Panc1 (cell line): ENCODE measurements around the gene TOLLIP. TPM values are rescaled to one million over a fixed set of nuclear protein-coding genes. Genes with fewer than 3 reads are reported as not detected.

Experiments used
- ATAC-seq: fragments of 200-7000 bp; cut with Tn5 transposase; 2 replicates; pipeline ENCODE4 v1.9.1; 2020; ENCODE audit warnings: mild to moderate bottlenecking, moderate library complexity
- BruUV-seq: library from RNA; stranded (reverse); fragments of 400-500 nt; replicated peaks from 2 replicates; lab custom pipeline; 2021; lab: Mats Ljungman, UMichigan
- CTCF ChIA-PET: fragments of 300-600 bp; sonication (Branson Sonifier 250); formaldehyde crosslinking; loops from one replicate; lab custom pipeline; 2022; ENCODE audit warnings: antibody characterized with exemption; lab: Charles Lee
- POLR2A ChIA-PET: fragments of 300-600 bp; sonication (Branson Sonifier 250); formaldehyde crosslinking; loops from one replicate; lab custom pipeline; 2022; ENCODE audit warnings: antibody characterized with exemption; lab: Charles Lee
- DNase-seq: peaks from one replicate; pipeline ENCODE4 v3.0.0-alpha.2; 2010; ENCODE audit warnings: low read depth, low spot score
- H3K27ac ChIP-seq: 2 replicates; pipeline ENCODE4 v1.5.1; 2011; ENCODE audit warnings: mild to moderate bottlenecking, low read length, inconsistent platforms
- H3K27me3 ChIP-seq: fragments of 200-500 bp; sonication (Bioruptor generic); 2 replicates; pipeline ENCODE4 v1.6.0; 2014; ENCODE audit warnings: low read length, inconsistent platforms; ENCODE audit not compliant: control insufficient read depth, insufficient read depth
- H3K36me3 ChIP-seq: fragments of 200-500 bp; sonication (Bioruptor generic); 2 replicates; pipeline ENCODE4 v1.5.1; 2014; ENCODE audit warnings: inconsistent platforms, mild to moderate bottlenecking, low read length, moderate library complexity; ENCODE audit not compliant: control insufficient read depth, insufficient read depth
- H3K4me1 ChIP-seq: 2 replicates; pipeline ENCODE4 v1.5.1; 2011; ENCODE audit warnings: inconsistent platforms, mild to moderate bottlenecking, low read length, moderate library complexity; ENCODE audit not compliant: control insufficient read depth, insufficient read depth
- H3K4me3 ChIP-seq, 2 experiments: 2 replicates each; pipeline ENCODE4 v1.5.1; 2011 to 2012; ENCODE audit warnings: low read depth in 2 of 2, low read length in 2 of 2, mild to moderate bottlenecking in 2 of 2, inconsistent platforms in 1 of 2, moderate library complexity in 1 of 2
- H3K9me3 ChIP-seq: fragments of 200-500 bp; sonication (Bioruptor generic); 2 replicates; pipeline ENCODE4 v1.5.1; 2014; ENCODE audit warnings: low read depth, mild to moderate bottlenecking, inconsistent platforms, low read length, moderate library complexity; ENCODE audit not compliant: control insufficient read depth, insufficient read depth
- POLR2AphosphoS5 ChIP-seq: IDR thresholded peaks from 2 replicates; pipeline ENCODE4 v1.6.1; 2012; ENCODE audit warnings: mild to moderate bottlenecking, low read depth, low read length, moderate library complexity
- SIN3A ChIP-seq: IDR thresholded peaks from 2 replicates; pipeline ENCODE4 v1.6.1; 2012; ENCODE audit warnings: low read depth, mild to moderate bottlenecking, low read length, moderate library complexity, borderline replicate concordance; ENCODE audit not compliant: insufficient read depth
- TCF7L2 ChIP-seq: IDR thresholded peaks from 2 replicates; pipeline ENCODE4 v1.6.1; 2011; ENCODE audit warnings: mild to moderate bottlenecking, low read depth, low read length, inconsistent platforms
- in situ Hi-C: cut with HindIII; loops from 2 replicates; pipeline ENCODE4 v1.10.0; 2016; ENCODE audit warnings: low sequenced_read_pairs, low pct_unique_long_range_greater_than_20kb
- intact Hi-C: fragments of 100-400 bp; cut with micrococcal nuclease; formaldehyde crosslinking; loops from one replicate; pipeline ENCODE4 v1.10.0; 2022; ENCODE audit not compliant: unreplicated experiment
- total RNA-seq: library from RNA; stranded (reverse); gene quantifications from one replicate; pipeline ENCODE4 v1.2.1, GENCODE V29; 2021; ENCODE audit not compliant: unreplicated experiment
- TF ChIP-seq, protein P1 (sequence below): fragments of 450-650 bp; IDR thresholded peaks from 2 replicates; pipeline ENCODE4 v1.5.1; 2017; ENCODE audit warnings: mild to moderate bottlenecking
- TF ChIP-seq, protein P2 (sequence below), 2 experiments: IDR thresholded peaks; 2 replicates each; pipeline ENCODE4 v1.6.1; 2011 to 2012; ENCODE audit warnings: low read depth in 2 of 2, control low read depth in 1 of 2, low read length in 1 of 2, mild to moderate bottlenecking in 1 of 2, moderate library complexity in 1 of 2; ENCODE audit not compliant: insufficient read depth in 1 of 2

Gene TOLLIP
- total RNA-seq, 1 experiment from 2014 or later = 141 TPM

DNA sequence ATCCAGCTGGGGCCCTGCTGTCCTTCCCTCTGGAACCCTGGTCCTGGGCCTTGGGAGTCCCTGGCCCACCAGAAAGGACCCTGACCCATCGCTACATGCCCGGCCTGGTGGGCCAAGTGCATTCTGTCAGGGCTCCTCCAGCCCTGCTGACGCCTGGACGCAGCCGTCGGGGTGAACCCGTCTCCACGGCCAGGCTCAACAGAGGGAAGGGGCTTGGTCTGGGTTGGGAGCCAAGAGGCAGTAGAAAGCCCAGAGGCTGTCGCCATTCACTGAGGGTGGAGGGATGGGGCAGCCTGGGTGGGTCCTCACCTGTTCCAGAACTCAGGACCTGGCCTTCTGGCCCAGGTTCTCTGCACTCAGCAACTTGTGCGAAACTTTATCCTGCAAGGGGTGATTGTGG, 39.0 kb downstream of the TOLLIP start:
- CTCF ChIA-PET = interaction anchor here (0.7 kb wide), 1 partner anchor 43 kb away, joined by 3 read pairs; no protein-coding TSS in a partner anchor
- Histone ChIP-seq H3K27ac (no peak overlapping the region), H3K27me3 (no peaks in the 10 kb centered on the region), H3K4me3 (no peak overlapping the region), H3K4me1 (no peaks in the 10 kb centered on the region), H3K36me3 (peaks cover 7% of the 10 kb centered on the region), H3K9me3 (no peaks in the 10 kb centered on the region)
- intact Hi-C loops (no loop called here), in situ Hi-C loops (no loop called here)
- POLR2A ChIA-PET = no interaction called here
- DNase-seq (no peak), ATAC-seq (peak; percentile 6; the same call in 1 of the 2 replicates)
- no TSS peak for BruUV-seq
- TF ChIP-seq, protein P1, sequence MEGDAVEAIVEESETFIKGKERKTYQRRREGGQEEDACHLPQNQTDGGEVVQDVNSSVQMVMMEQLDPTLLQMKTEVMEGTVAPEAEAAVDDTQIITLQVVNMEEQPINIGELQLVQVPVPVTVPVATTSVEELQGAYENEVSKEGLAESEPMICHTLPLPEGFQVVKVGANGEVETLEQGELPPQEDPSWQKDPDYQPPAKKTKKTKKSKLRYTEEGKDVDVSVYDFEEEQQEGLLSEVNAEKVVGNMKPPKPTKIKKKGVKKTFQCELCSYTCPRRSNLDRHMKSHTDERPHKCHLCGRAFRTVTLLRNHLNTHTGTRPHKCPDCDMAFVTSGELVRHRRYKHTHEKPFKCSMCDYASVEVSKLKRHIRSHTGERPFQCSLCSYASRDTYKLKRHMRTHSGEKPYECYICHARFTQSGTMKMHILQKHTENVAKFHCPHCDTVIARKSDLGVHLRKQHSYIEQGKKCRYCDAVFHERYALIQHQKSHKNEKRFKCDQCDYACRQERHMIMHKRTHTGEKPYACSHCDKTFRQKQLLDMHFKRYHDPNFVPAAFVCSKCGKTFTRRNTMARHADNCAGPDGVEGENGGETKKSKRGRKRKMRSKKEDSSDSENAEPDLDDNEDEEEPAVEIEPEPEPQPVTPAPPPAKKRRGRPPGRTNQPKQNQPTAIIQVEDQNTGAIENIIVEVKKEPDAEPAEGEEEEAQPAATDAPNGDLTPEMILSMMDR = no peak
- TF ChIP-seq, protein P2, sequence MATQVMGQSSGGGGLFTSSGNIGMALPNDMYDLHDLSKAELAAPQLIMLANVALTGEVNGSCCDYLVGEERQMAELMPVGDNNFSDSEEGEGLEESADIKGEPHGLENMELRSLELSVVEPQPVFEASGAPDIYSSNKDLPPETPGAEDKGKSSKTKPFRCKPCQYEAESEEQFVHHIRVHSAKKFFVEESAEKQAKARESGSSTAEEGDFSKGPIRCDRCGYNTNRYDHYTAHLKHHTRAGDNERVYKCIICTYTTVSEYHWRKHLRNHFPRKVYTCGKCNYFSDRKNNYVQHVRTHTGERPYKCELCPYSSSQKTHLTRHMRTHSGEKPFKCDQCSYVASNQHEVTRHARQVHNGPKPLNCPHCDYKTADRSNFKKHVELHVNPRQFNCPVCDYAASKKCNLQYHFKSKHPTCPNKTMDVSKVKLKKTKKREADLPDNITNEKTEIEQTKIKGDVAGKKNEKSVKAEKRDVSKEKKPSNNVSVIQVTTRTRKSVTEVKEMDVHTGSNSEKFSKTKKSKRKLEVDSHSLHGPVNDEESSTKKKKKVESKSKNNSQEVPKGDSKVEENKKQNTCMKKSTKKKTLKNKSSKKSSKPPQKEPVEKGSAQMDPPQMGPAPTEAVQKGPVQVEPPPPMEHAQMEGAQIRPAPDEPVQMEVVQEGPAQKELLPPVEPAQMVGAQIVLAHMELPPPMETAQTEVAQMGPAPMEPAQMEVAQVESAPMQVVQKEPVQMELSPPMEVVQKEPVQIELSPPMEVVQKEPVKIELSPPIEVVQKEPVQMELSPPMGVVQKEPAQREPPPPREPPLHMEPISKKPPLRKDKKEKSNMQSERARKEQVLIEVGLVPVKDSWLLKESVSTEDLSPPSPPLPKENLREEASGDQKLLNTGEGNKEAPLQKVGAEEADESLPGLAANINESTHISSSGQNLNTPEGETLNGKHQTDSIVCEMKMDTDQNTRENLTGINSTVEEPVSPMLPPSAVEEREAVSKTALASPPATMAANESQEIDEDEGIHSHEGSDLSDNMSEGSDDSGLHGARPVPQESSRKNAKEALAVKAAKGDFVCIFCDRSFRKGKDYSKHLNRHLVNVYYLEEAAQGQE (IDR thresholded peaks at IDR 0.05; ENCODE audit: insufficient read depth in 1 of 2, low read depth in 2 of 2, low read length in 1 of 2) = no peak
- no peak for TF ChIP-seq TCF7L2
- no peak for TF ChIP-seq SIN3A
- TF ChIP-seq POLR2AphosphoS5 = no peak; the same call in 1 of the 2 replicates

DNA sequence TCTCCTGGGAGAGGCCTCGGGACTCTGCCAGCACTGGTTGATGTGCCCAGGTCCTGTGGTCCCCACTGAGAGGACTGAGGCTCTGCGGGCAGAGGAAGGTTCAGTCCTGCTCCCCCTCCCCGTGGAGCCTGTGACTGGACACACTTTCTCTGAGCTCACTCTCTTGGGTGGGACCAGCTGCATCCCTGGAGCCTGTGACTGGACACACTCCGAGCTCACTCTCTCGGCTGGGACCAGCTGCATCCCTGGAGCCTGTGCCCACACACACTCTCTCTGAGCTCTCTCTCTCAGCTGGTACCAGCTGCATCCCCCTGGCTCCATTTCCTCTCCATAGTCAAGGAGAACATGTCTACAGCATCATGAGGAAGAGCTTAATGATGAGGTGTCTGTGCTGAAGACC, 39.5 kb downstream of the TOLLIP start:
- Histone ChIP-seq H3K4me1 (no peaks in the 10 kb centered on the region), H3K9me3 (no peaks in the 10 kb centered on the region), H3K36me3 (peaks cover 4% of the 10 kb centered on the region), H3K4me3 (no peak overlapping the region), H3K27ac (no peak overlapping the region), H3K27me3 (no peaks in the 10 kb centered on the region)
- peak; percentile 55 for ATAC-seq
- TF ChIP-seq, protein P1 = no peak
- no TSS peak for BruUV-seq
- CTCF ChIA-PET = interaction anchor here (0.7 to 1.0 kb wide), 2 partner anchors 43 to 305 kb away, joined by 3 read pairs; no protein-coding TSS in a partner anchor
- intact Hi-C loops (no loop called here), in situ Hi-C loops (no loop called here)
- no peak for DNase-seq
- POLR2A ChIA-PET = no interaction called here
